Lung (tissue), 12 donors: ENCODE measurements around the gene STX4. TPM values are rescaled to one million over a fixed set of nuclear protein-coding genes. Genes with fewer than 3 reads are reported as not detected.
A peak's percentile ranks its signal among the peaks of the same experiment; 100 is the strongest.

ENCODE experiments used
- ATAC-seq: fragments of 200-7000 bp; cut with Tn5 transposase; one replicate; pipeline ENCODE4 v1.9.1; 2020; ENCODE audit warnings: moderate number of reproducible peaks; ENCODE audit not compliant: insufficient read depth, low FRiP score
- DNase-seq, 3 donors: peaks; one replicate each; pipeline ENCODE4 v3.0.0-alpha.2; 2013 to 2017
- H3K27ac ChIP-seq, 2 donors: one replicate each; pipeline ENCODE4 v1.5.1; 2013; ENCODE audit warnings: mild to moderate bottlenecking in 2 of 2, moderate library complexity in 2 of 2, control low read depth in 1 of 2, inconsistent platforms in 1 of 2, low read depth in 1 of 2, low read length in 1 of 2
- H3K27me3 ChIP-seq, 3 donors: one replicate each; pipeline ENCODE4 v1.5.1; 2013; ENCODE audit warnings: low read length in 2 of 3; ENCODE audit not compliant: control insufficient read depth in 3 of 3, insufficient read depth in 3 of 3
- H3K36me3 ChIP-seq, 4 donors: one replicate each; pipeline ENCODE4 v1.5.1; 2013; ENCODE audit warnings: low read length in 4 of 4, mild to moderate bottlenecking in 1 of 4, moderate library complexity in 1 of 4; ENCODE audit not compliant: control insufficient read depth in 4 of 4, insufficient read depth in 4 of 4
- H3K4me1 ChIP-seq, 5 donors: one replicate each; pipeline ENCODE4 v1.5.1; 2013; ENCODE audit warnings: low read length in 5 of 5, mild to moderate bottlenecking in 2 of 5, moderate library complexity in 1 of 5; ENCODE audit not compliant: control insufficient read depth in 5 of 5, insufficient read depth in 5 of 5
- H3K4me3 ChIP-seq: one replicate; pipeline ENCODE4 v1.5.1; 2013; ENCODE audit warnings: mild to moderate bottlenecking, control low read depth, moderate library complexity
- H3K9ac ChIP-seq, 2 donors: one replicate each; pipeline ENCODE4 v1.5.1; 2013; ENCODE audit warnings: low read length in 2 of 2, control low read depth in 1 of 2; ENCODE audit not compliant: insufficient read depth in 1 of 2
- H3K9me3 ChIP-seq, 4 donors: one replicate each; pipeline ENCODE4 v1.5.1; 2013; ENCODE audit warnings: low read length in 3 of 4, mild to moderate bottlenecking in 1 of 4, moderate library complexity in 1 of 4; ENCODE audit not compliant: control insufficient read depth in 4 of 4, insufficient read depth in 3 of 4
- WGBS, 2 donors: extraction: QIAGEN DNeasy Blood & Tissue Kit; methylation state at CpG; one replicate each; pipeline ENCODE4 v1.1.7; 2013; 5-methylcytosine and 5-hydroxymethylcytosine counted together
- polyA plus RNA-seq, 2 donors: library from polyadenylated mRNA; stranded (reverse); fragments of 200-250 nt; gene quantifications; one replicate each; pipeline ENCODE4 v1.2.1, GENCODE V29; 2013
- total RNA-seq, 2 donors: library from RNA; depleted of rRNA in 1 of 2; stranded (reverse); fragments of >200 nt in 1 of 2; gene quantifications; one replicate each; pipeline ENCODE4 v1.2.1, GENCODE V29; 2014 to 2021
- TF ChIP-seq, protein P1 (sequence below): IDR thresholded peaks from 2 replicates; pipeline ENCODE4 v1.5.1; 2012; ENCODE audit warnings: mild to moderate bottlenecking; ENCODE audit errors: control extremely low read depth, extremely low read depth
- donor health status: control.
- donor health status: control.
- donor health status: Bipolar disorder and iron deficiency.
- donor health status: healthy.
- donor health status: DM: yes; HTN: yes; CAD: no.

Gene STX4
- total and polyA plus RNA-seq, 4 donors = 41.6 to 98.3 (median 85.7) TPM

DNA sequence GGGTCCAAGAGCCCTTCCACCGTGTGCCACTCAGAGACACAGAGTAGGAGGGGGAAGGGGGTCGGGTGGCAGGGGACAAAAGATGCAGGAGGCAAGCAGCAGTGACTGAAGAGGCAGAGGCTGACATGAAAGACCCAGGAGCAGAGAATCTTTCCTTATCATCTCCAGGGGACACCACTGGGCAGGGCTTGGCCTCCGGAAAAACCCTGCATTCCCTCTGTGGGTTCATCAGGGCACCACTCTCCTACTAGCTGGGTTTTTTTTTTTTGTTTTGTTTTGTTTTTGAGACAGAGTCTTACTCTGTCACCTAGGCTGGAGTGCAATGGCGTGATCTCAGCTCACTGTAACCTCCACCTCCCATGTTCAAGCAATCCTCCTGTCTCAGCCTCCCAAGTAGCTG, 2.1 kb upstream of the STX4 start:
- TF ChIP-seq, protein P1, sequence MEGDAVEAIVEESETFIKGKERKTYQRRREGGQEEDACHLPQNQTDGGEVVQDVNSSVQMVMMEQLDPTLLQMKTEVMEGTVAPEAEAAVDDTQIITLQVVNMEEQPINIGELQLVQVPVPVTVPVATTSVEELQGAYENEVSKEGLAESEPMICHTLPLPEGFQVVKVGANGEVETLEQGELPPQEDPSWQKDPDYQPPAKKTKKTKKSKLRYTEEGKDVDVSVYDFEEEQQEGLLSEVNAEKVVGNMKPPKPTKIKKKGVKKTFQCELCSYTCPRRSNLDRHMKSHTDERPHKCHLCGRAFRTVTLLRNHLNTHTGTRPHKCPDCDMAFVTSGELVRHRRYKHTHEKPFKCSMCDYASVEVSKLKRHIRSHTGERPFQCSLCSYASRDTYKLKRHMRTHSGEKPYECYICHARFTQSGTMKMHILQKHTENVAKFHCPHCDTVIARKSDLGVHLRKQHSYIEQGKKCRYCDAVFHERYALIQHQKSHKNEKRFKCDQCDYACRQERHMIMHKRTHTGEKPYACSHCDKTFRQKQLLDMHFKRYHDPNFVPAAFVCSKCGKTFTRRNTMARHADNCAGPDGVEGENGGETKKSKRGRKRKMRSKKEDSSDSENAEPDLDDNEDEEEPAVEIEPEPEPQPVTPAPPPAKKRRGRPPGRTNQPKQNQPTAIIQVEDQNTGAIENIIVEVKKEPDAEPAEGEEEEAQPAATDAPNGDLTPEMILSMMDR = no peak
- no peak overlapping the region for H3K4me3 ChIP-seq
- WGBS, 2 donors = 86 to 93% methylated on average over 4 of the region's 4 CpGs

DNA sequence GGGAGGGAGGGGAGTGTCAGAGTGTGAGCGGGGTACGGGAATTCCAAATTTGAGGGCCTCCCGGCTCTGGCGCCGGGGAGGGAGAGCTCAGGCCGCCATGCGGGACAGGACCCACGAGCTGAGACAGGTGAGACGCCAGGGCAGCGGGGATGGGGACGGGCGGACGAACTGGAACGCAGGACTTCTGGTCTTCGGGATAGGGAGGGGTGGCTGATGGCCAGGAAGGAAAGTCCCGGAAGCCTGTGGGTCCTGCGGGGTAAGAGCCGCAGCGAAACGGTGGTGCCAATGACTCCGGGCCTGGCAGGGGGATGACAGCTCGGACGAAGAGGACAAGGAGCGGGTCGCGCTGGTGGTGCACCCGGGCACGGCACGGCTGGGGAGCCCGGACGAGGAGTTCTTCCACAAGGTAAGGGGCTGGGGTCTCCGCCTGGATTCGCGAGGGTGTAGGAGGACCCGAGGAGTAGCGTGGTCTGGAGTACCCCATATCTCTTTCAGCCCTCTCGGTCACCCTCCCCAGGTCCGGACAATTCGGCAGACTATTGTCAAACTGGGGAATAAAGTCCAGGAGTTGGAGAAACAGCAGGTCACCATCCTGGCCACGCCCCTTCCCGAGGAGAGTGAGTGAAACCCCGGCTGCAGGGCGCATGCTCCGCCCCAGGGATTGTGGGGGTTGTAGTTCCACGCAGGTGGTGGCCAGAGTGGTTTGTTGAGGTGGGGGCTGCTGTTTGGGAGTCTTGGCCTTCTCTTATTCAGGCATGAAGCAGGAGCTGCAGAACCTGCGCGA, 543 bp downstream of the STX4 start:
- Histone ChIP-seq H3K9me3 (no peaks in the 10 kb centered on the region), H3K27ac (peak overlapping the region; percentile 90 to 97), H3K9ac (peak overlapping the region in 1 of 2 donors; percentile 64), H3K36me3 (peaks cover 0 to 18% (median 12%) of the 10 kb centered on the region in 4 donors), H3K27me3 (no peaks in the 10 kb centered on the region), H3K4me1 (peaks cover 4 to 12% (median 9%) of the 10 kb centered on the region in 5 donors), H3K4me3 (peak overlapping the region; percentile 98)
- ATAC-seq (peak; percentile 79), DNase-seq (peak; percentile 86 to 89 (median 87))
- TF ChIP-seq, protein P1 = no peak
- WGBS, 2 donors = 0 to 1% methylated on average over 47 of the region's 47 CpGs

More for the DNA sequence above, 2.1 kb upstream of the STX4 start:
- Histone ChIP-seq H3K36me3 (peaks cover 0 to 9% (median 5%) of the 10 kb centered on the region in 4 donors), H3K9me3 (no peaks in the 10 kb centered on the region), H3K9ac (no peak overlapping the region), H3K4me1 (peaks cover 4 to 12% (median 9%) of the 10 kb centered on the region in 5 donors), H3K27ac (no peak overlapping the region), H3K27me3 (no peaks in the 10 kb centered on the region)
- ATAC-seq (no peak), DNase-seq (no peak)

DNA sequence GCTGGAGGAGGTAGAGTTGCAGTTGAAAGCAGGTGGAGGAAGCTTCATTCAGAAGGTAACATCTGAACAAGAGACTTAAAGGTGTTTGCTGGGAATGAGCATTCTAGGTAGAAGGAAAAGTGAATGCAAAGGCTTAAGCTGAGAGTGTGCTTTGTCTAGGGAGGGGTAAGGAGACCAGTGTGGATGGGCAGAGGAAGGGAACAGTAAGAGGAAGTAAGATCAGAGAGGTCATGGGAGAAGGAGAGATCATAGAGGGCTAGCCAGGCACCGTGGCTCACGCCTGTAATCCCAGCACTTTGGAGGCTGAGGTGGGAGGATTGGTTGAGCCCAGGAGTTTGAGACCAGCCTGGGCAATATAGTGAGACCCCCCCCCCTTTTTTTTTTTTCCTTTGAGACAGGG, 3.3 kb downstream of the STX4 start:
- TF ChIP-seq, protein P1 = no peak
- Histone ChIP-seq H3K4me1 (peaks cover 4 to 12% (median 9%) of the 10 kb centered on the region in 5 donors), H3K9ac (no peak overlapping the region), H3K9me3 (no peaks in the 10 kb centered on the region), H3K4me3 (no peak overlapping the region), H3K27me3 (no peaks in the 10 kb centered on the region), H3K36me3 (peaks cover 0 to 37% (median 17%) of the 10 kb centered on the region in 4 donors), H3K27ac (no peak overlapping the region)
- 25 to 60% methylated on average over 2 of the region's 2 CpGs for WGBS, 2 donors
- DNase-seq = no peak
- no peak for ATAC-seq
